ENCODE data around the gene BCL11A.

Gene BCL11A

DNA sequence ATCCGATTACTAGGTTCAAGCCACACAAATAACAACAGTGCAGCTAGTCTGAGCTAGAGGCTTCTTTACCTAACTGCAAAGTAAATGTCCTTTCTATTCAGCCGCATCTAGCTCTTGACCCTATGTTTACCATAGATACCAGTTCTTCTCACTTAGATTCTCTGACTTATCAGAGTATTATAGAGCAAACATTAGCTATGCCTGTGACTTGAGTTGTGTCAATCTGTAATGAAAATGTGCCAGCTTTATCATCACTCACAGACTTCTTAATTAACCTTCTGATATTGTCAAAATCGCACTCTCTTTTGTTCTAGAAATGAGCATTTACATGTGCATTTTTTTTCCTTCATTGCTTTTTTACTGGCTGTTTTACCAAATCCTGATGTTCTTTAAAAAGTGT, 79.9 kb downstream of the BCL11A start:
- Histone ChIP-seq H3K4me2 (no peak overlapping the region), H4K20me1 (ENCODE audit: insufficient read depth) (no peaks in the 10 kb centered on the region), H3K79me2 (ENCODE audit: insufficient read depth, low read depth) (no peaks in the 10 kb centered on the region), H3K27me3 (ENCODE audit: insufficient read depth, low read depth) (no peaks in the 10 kb centered on the region), H3K4me1 (ENCODE audit: low read depth, poor library complexity, severe bottlenecking) (peaks cover 12% of the 10 kb centered on the region), H3K36me3 (ENCODE audit: insufficient read depth) (no peaks in the 10 kb centered on the region), H3K9ac (no peak overlapping the region), H2AFZ (ENCODE audit: low read depth) (no peak overlapping the region), H3K27ac (no peak overlapping the region), H3K4me3 (IDR thresholded peaks at IDR 0.05; ENCODE audit: insufficient read depth, low read depth, low read length) (no peak overlapping the region)
- TF ChIP-seq, protein P1, sequence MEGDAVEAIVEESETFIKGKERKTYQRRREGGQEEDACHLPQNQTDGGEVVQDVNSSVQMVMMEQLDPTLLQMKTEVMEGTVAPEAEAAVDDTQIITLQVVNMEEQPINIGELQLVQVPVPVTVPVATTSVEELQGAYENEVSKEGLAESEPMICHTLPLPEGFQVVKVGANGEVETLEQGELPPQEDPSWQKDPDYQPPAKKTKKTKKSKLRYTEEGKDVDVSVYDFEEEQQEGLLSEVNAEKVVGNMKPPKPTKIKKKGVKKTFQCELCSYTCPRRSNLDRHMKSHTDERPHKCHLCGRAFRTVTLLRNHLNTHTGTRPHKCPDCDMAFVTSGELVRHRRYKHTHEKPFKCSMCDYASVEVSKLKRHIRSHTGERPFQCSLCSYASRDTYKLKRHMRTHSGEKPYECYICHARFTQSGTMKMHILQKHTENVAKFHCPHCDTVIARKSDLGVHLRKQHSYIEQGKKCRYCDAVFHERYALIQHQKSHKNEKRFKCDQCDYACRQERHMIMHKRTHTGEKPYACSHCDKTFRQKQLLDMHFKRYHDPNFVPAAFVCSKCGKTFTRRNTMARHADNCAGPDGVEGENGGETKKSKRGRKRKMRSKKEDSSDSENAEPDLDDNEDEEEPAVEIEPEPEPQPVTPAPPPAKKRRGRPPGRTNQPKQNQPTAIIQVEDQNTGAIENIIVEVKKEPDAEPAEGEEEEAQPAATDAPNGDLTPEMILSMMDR (conservative IDR thresholded peaks at IDR 0.05; ENCODE audit: low read depth, low read length): no peak

DNA sequence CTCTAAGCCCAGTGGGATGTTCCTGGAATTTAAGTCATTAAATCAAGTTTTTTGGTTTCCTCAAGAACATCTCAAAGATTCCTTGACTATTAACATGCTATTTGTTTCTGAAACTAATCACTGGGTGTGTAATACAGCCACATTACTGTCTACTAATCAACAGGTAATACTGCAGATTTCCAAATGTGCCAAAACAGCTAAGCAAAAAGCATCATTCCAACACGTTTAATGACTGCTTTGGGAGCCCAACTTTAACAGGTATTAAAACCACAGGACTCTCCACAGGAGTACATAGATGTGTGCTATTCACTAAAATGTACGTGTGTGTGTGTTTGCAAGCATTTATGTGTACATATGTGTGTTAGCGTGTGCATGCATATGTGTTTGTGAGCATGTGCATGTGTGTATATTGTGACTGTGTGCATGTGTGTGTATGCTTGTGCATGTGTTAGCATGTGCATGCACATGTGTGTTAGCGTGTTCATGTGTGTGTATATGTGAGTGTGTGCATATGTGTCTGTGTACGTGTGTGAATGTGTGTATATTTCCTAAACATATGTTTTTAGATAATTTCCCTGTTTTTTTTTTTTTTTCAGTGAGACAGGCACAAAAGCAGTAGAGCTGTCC, 80.7 kb downstream of the BCL11A start:
- no peaks in the 10 kb centered on the region for H4K20me1 ChIP-seq (ENCODE audit: insufficient read depth)
- no peak overlapping the region for H3K27ac ChIP-seq
- no peak overlapping the region for H3K4me3 ChIP-seq (IDR thresholded peaks at IDR 0.05; ENCODE audit: insufficient read depth, low read depth, low read length)
- no peaks in the 10 kb centered on the region for H3K27me3 ChIP-seq (ENCODE audit: insufficient read depth, low read depth)
- TF ChIP-seq, protein P1 (conservative IDR thresholded peaks at IDR 0.05; ENCODE audit: low read depth, low read length): no peak
- no peaks in the 10 kb centered on the region for H3K36me3 ChIP-seq (ENCODE audit: insufficient read depth)
- no peak overlapping the region for H3K9ac ChIP-seq
- H3K79me2 ChIP-seq (ENCODE audit: insufficient read depth, low read depth): no peaks in the 10 kb centered on the region
- H3K4me2 ChIP-seq: no peak overlapping the region
- H3K4me1 ChIP-seq (ENCODE audit: low read depth, poor library complexity, severe bottlenecking): peaks cover 16% of the 10 kb centered on the region
- no peak overlapping the region for H2AFZ ChIP-seq (ENCODE audit: low read depth)

DNA sequence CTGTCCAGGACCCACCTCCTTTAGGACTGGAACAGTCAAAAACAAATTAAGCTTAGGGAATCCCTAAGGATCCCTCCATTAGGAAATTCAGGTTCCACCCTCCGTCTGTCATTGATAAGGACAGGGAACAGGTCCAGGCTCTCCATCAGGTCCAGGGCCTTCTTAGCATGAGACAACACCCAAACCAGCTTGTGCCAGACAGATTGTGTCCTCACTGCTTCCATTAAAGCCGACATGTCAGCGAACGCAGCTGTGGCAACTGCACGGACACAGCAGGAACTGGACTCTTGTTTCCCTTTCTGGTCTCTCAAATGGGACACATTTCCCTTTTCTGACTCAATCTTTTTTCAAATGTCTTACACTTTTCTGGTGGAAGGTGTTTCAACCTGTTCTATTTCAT, 81.4 kb downstream of the BCL11A start:
- Histone ChIP-seq H3K36me3 (ENCODE audit: insufficient read depth) (no peaks in the 10 kb centered on the region), H3K79me2 (ENCODE audit: insufficient read depth, low read depth) (no peaks in the 10 kb centered on the region)
- TF ChIP-seq, protein P1 (conservative IDR thresholded peaks at IDR 0.05; ENCODE audit: low read depth, low read length): no peak

DNA sequence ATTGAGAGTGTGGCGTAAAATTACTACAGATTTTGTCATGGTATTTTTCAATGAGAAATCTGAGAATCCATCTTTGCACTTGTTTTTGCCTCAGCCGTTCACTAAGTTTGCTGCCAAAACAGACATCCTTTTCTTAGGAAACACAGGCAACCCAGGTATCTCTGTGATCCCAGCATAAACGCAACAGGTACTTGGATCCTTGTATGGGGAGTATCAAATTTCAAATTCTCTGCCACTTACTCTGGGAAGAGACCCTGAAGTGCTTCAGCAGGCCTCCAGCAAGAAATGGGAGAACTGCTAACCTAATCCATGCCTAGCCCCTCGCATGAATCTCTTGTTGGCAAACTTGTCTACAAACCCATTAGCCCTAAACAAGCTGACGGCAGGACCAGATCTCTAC, 83.1 kb downstream of the BCL11A start:
- no peak overlapping the region for H3K4me3 ChIP-seq (IDR thresholded peaks at IDR 0.05; ENCODE audit: insufficient read depth, low read depth, low read length)
- H3K27ac ChIP-seq: no peak overlapping the region
- H3K36me3 ChIP-seq (ENCODE audit: insufficient read depth): no peaks in the 10 kb centered on the region
- TF ChIP-seq, protein P1 (conservative IDR thresholded peaks at IDR 0.05; ENCODE audit: low read depth, low read length): no peak
- no peaks in the 10 kb centered on the region for H4K20me1 ChIP-seq (ENCODE audit: insufficient read depth)
- H3K27me3 ChIP-seq (ENCODE audit: insufficient read depth, low read depth): no peaks in the 10 kb centered on the region
- H3K4me2 ChIP-seq: no peak overlapping the region
- no peaks in the 10 kb centered on the region for H3K79me2 ChIP-seq (ENCODE audit: insufficient read depth, low read depth)
- H2AFZ ChIP-seq (ENCODE audit: low read depth): no peak overlapping the region
- peaks cover 16% of the 10 kb centered on the region for H3K4me1 ChIP-seq (ENCODE audit: low read depth, poor library complexity, severe bottlenecking)
- H3K9ac ChIP-seq: no peak overlapping the region

More for the DNA sequence above, 81.4 kb downstream of the BCL11A start:
- Histone ChIP-seq H3K9ac (no peak overlapping the region), H4K20me1 (ENCODE audit: insufficient read depth) (no peaks in the 10 kb centered on the region), H3K27me3 (ENCODE audit: insufficient read depth, low read depth) (no peaks in the 10 kb centered on the region), H3K4me3 (IDR thresholded peaks at IDR 0.05; ENCODE audit: insufficient read depth, low read depth, low read length) (no peak overlapping the region), H2AFZ (ENCODE audit: low read depth) (no peak overlapping the region), H3K4me2 (no peak overlapping the region), H3K4me1 (ENCODE audit: low read depth, poor library complexity, severe bottlenecking) (peaks cover 16% of the 10 kb centered on the region), H3K27ac (no peak overlapping the region)

Measured in KMS-11 (cell line).